ENCODE measurements around the gene DEFB131A. TPM values are rescaled to one million over a fixed set of nuclear protein-coding genes. Genes with fewer than 3 reads are reported as not detected.

DEFB131A gene
- total RNA-seq, result not detected in 2 replicates

GRCh38 chr4:9444114-9444513, at the start of gene DEFB131A:
TSS of gene DEFB131A (plus strand) at chr4:9444414. CDS start at chr4:9444534, 120 bp downstream.

Other genes with a start within 250 kb of the DEFB131A start
- not detected in 2 replicates for gene USP17L10, start 233.8 kb upstream of the DEFB131A start, total RNA-seq
- not detected in 2 replicates for gene USP17L11, start 229.0 kb upstream of the DEFB131A start, total RNA-seq
- gene USP17L12, start 224.3 kb upstream of the DEFB131A start, total RNA-seq, result not detected in 2 replicates
- gene USP17L13, start 219.5 kb upstream of the DEFB131A start, total RNA-seq, result not detected in 2 replicates
- gene USP17L15, start 210.0 kb upstream of the DEFB131A start, total RNA-seq, result not detected in 2 replicates
- not detected in 2 replicates for gene USP17L17, start 200.5 kb upstream of the DEFB131A start, total RNA-seq
- gene USP17L18, start 195.8 kb upstream of the DEFB131A start, total RNA-seq, result not detected in 2 replicates
- not detected in 2 replicates for gene USP17L19, start 191.0 kb upstream of the DEFB131A start, total RNA-seq
- gene USP17L20, start 186.3 kb upstream of the DEFB131A start, total RNA-seq, result not detected in 2 replicates
- gene USP17L21, start 181.5 kb upstream of the DEFB131A start, total RNA-seq, result not detected in 2 replicates
- gene USP17L22, start 176.8 kb upstream of the DEFB131A start, total RNA-seq, result not detected in 2 replicates
- gene USP17L24, start 119.2 kb upstream of the DEFB131A start, total RNA-seq, result not detected in 2 replicates
- gene USP17L25, start 114.5 kb upstream of the DEFB131A start, total RNA-seq, result not detected in 2 replicates
- gene USP17L26, start 109.8 kb upstream of the DEFB131A start, total RNA-seq, result not detected in 2 replicates
- gene USP17L5, start 105.0 kb upstream of the DEFB131A start, total RNA-seq, result not detected in 2 replicates
- gene USP17L27, start 100.3 kb upstream of the DEFB131A start, total RNA-seq, result not detected in 2 replicates
- not detected in 2 replicates for gene USP17L28, start 95.5 kb upstream of the DEFB131A start, total RNA-seq
- not detected in 2 replicates for gene USP17L29, start 90.8 kb upstream of the DEFB131A start, total RNA-seq
- gene USP17L30, start 81.3 kb upstream of the DEFB131A start, total RNA-seq, result not detected in 2 replicates